ENCODE results near the gene TEAD1.

- TF ChIP-seq, protein P1, sequence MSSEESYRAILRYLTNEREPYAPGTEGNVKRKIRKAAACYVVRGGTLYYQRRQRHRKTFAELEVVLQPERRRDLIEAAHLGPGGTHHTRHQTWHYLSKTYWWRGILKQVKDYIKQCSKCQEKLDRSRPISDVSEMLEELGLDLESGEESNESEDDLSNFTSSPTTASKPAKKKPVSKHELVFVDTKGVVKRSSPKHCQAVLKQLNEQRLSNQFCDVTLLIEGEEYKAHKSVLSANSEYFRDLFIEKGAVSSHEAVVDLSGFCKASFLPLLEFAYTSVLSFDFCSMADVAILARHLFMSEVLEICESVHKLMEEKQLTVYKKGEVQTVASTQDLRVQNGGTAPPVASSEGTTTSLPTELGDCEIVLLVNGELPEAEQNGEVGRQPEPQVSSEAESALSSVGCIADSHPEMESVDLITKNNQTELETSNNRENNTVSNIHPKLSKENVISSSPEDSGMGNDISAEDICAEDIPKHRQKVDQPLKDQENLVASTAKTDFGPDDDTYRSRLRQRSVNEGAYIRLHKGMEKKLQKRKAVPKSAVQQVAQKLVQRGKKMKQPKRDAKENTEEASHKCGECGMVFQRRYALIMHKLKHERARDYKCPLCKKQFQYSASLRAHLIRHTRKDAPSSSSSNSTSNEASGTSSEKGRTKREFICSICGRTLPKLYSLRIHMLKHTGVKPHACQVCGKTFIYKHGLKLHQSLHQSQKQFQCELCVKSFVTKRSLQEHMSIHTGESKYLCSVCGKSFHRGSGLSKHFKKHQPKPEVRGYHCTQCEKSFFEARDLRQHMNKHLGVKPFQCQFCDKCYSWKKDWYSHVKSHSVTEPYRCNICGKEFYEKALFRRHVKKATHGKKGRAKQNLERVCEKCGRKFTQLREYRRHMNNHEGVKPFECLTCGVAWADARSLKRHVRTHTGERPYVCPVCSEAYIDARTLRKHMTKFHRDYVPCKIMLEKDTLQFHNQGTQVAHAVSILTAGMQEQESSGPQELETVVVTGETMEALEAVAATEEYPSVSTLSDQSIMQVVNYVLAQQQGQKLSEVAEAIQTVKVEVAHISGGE (CRISPR knock-in tag; IDR thresholded peaks at IDR 0.05): no peak
- TF ChIP-seq RB1 (IDR thresholded peaks at IDR 0.05; ENCODE audit: borderline replicate concordance) (no peak), HCFC1 (IDR thresholded peaks at IDR 0.05; ENCODE audit: low read length) (no peak), SIN3A (IDR thresholded peaks at IDR 0.05; ENCODE audit: low read depth, low read length) (no peak), ZBTB33 (IDR thresholded peaks at IDR 0.05) (no peak)
- TF ChIP-seq, protein P2, sequence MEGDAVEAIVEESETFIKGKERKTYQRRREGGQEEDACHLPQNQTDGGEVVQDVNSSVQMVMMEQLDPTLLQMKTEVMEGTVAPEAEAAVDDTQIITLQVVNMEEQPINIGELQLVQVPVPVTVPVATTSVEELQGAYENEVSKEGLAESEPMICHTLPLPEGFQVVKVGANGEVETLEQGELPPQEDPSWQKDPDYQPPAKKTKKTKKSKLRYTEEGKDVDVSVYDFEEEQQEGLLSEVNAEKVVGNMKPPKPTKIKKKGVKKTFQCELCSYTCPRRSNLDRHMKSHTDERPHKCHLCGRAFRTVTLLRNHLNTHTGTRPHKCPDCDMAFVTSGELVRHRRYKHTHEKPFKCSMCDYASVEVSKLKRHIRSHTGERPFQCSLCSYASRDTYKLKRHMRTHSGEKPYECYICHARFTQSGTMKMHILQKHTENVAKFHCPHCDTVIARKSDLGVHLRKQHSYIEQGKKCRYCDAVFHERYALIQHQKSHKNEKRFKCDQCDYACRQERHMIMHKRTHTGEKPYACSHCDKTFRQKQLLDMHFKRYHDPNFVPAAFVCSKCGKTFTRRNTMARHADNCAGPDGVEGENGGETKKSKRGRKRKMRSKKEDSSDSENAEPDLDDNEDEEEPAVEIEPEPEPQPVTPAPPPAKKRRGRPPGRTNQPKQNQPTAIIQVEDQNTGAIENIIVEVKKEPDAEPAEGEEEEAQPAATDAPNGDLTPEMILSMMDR (IDR thresholded peaks at IDR 0.05 in 2 of 3, conservative IDR thresholded peaks at IDR 0.05 in 1 of 3; ENCODE audit: control insufficient read depth in 2 of 3, extremely low read depth in 1 of 3, insufficient read depth in 1 of 3, low read depth in 3 of 3, low read length in 3 of 3): no peak
Observed at GRCh38 chr11:12860827-12861226, 186.6 kb downstream of the TEAD1 start.
